ACC112 (cell line): Measurements from ENCODE around the gene EHD3.

Experiments
- H2AFZ ChIP-seq: fragments of 200-600 bp; sonication (generic); one replicate; pipeline ENCODE4 v1.6.0; 2017; ENCODE audit warnings: antibody characterized with exemption, low read length; ENCODE audit not compliant: unreplicated experiment
- H3K27ac ChIP-seq: fragments of 200-600 bp; sonication (generic); 2 replicates; pipeline ENCODE4 v1.5.1; 2014; ENCODE audit warnings: low read depth, mild to moderate bottlenecking, antibody characterized with exemption, low read length, moderate library complexity
- H3K27me3 ChIP-seq: fragments of 200-600 bp; sonication (generic); 2 replicates; pipeline ENCODE4 v1.6.1; 2014; ENCODE audit warnings: mild to moderate bottlenecking, antibody characterized with exemption, low read length, moderate library complexity, mixed read lengths; ENCODE audit not compliant: insufficient read depth
- H3K36me3 ChIP-seq: fragments of 200-600 bp; sonication (generic); 2 replicates; pipeline ENCODE4 v1.6.1; 2016; ENCODE audit warnings: mild to moderate bottlenecking, antibody characterized with exemption, low read length, moderate library complexity, mixed read lengths; ENCODE audit not compliant: insufficient read depth
- H3K4me1 ChIP-seq: fragments of 200-600 bp; sonication (generic); one replicate; pipeline ENCODE4 v1.6.1; 2016; ENCODE audit warnings: low read length, mixed read lengths; ENCODE audit not compliant: insufficient read depth, unreplicated experiment, control insufficient read depth
- H3K4me3 ChIP-seq: fragments of 200-600 bp; sonication (generic); 2 replicates; pipeline ENCODE4 v1.5.1; 2014; ENCODE audit warnings: mild to moderate bottlenecking, low read depth, low read length
- H3K79me2 ChIP-seq: fragments of 200-600 bp; sonication (generic); one replicate; pipeline ENCODE4 v1.6.0; 2016; ENCODE audit warnings: low read length; ENCODE audit not compliant: control insufficient read depth, unreplicated experiment, insufficient read depth

Gene EHD3

GRCh38 chr2:31256611-31257382 is 22.8 kb downstream of the EHD3 start:
- H3K27me3 ChIP-seq = no peaks in the 10 kb centered on the region
- H3K4me3 ChIP-seq = no peak overlapping the region
- H3K4me1 ChIP-seq = no peaks in the 10 kb centered on the region
- H2AFZ ChIP-seq = no peak overlapping the region
- no peak overlapping the region for H3K27ac ChIP-seq
- H3K36me3 ChIP-seq = no peaks in the 10 kb centered on the region
- no peaks in the 10 kb centered on the region for H3K79me2 ChIP-seq

- Histone ChIP-seq H3K4me1 (no peaks in the 10 kb centered on the region), H3K4me3 (no peak overlapping the region), H2AFZ (no peak overlapping the region), H3K79me2 (no peaks in the 10 kb centered on the region), H3K27me3 (no peaks in the 10 kb centered on the region), H3K27ac (no peak overlapping the region), H3K36me3 (no peaks in the 10 kb centered on the region)
These were observed 24.4 kb downstream of the EHD3 start for GRCh38 chr2:31258351-31258750.

GRCh38 chr2:31259075-31259474 is 25.1 kb downstream of the EHD3 start:
- H3K4me1 ChIP-seq = no peaks in the 10 kb centered on the region
- no peak overlapping the region for H3K4me3 ChIP-seq
- no peaks in the 10 kb centered on the region for H3K36me3 ChIP-seq
- H3K27me3 ChIP-seq = no peaks in the 10 kb centered on the region
- H3K27ac ChIP-seq = no peak overlapping the region
- no peaks in the 10 kb centered on the region for H3K79me2 ChIP-seq
- H2AFZ ChIP-seq = no peak overlapping the region

- Histone ChIP-seq H3K36me3 (no peaks in the 10 kb centered on the region), H3K27ac (no peak overlapping the region), H3K27me3 (no peaks in the 10 kb centered on the region), H3K4me3 (no peak overlapping the region), H2AFZ (no peak overlapping the region), H3K4me1 (no peaks in the 10 kb centered on the region), H3K79me2 (no peaks in the 10 kb centered on the region)
These were observed 26.9 kb downstream of the EHD3 start for GRCh38 chr2:31260870-31261269.

- no peaks in the 10 kb centered on the region for H3K79me2 ChIP-seq
These were observed 29.8 kb downstream of the EHD3 start for GRCh38 chr2:31263636-31264190.

GRCh38 chr2:31265234-31265633 is 31.3 kb downstream of the EHD3 start:
- Histone ChIP-seq H3K79me2 (no peaks in the 10 kb centered on the region), H3K27me3 (no peaks in the 10 kb centered on the region), H3K27ac (no peak overlapping the region), H3K4me3 (no peak overlapping the region), H3K4me1 (no peaks in the 10 kb centered on the region), H3K36me3 (no peaks in the 10 kb centered on the region), H2AFZ (no peak overlapping the region)

More at GRCh38 chr2:31263636-31264190, 29.8 kb downstream of the EHD3 start:
- no peaks in the 10 kb centered on the region for H3K27me3 ChIP-seq
- no peaks in the 10 kb centered on the region for H3K4me1 ChIP-seq
- H3K36me3 ChIP-seq = no peaks in the 10 kb centered on the region
- no peak overlapping the region for H3K4me3 ChIP-seq
- H3K27ac ChIP-seq = no peak overlapping the region
- H2AFZ ChIP-seq = no peak overlapping the region

- H3K27ac ChIP-seq = no peak overlapping the region
- no peaks in the 10 kb centered on the region for H3K4me1 ChIP-seq
- H3K4me3 ChIP-seq = no peak overlapping the region
These were observed 32.9 kb downstream of the EHD3 start for GRCh38 chr2:31266804-31267203.

GRCh38 chr2:31267437-31268120 is 33.6 kb downstream of the EHD3 start:
- Histone ChIP-seq H3K36me3 (no peaks in the 10 kb centered on the region), H3K79me2 (no peaks in the 10 kb centered on the region), H3K27ac (no peak overlapping the region), H3K27me3 (no peaks in the 10 kb centered on the region), H3K4me1 (no peaks in the 10 kb centered on the region), H3K4me3 (no peak overlapping the region), H2AFZ (no peak overlapping the region)

More at GRCh38 chr2:31266804-31267203, 32.9 kb downstream of the EHD3 start:
- H3K79me2 ChIP-seq = no peaks in the 10 kb centered on the region
- no peaks in the 10 kb centered on the region for H3K36me3 ChIP-seq
- H2AFZ ChIP-seq = no peak overlapping the region
- H3K27me3 ChIP-seq = no peaks in the 10 kb centered on the region

GRCh38 chr2:31268344-31268743 is 34.4 kb downstream of the EHD3 start:
- no peaks in the 10 kb centered on the region for H3K79me2 ChIP-seq
- no peak overlapping the region for H2AFZ ChIP-seq
- 0 out of 2 replicates have a peak, but pooled peaks cover 5% of the 10 kb centered on the region for H3K27me3 ChIP-seq
- no peak overlapping the region for H3K27ac ChIP-seq
- no peaks in the 10 kb centered on the region for H3K36me3 ChIP-seq
- H3K4me1 ChIP-seq = no peaks in the 10 kb centered on the region
- no peak overlapping the region for H3K4me3 ChIP-seq

GRCh38 chr2:31269087-31269486 is 35.1 kb downstream of the EHD3 start:
- Histone ChIP-seq H3K4me1 (no peaks in the 10 kb centered on the region), H3K79me2 (no peaks in the 10 kb centered on the region), H2AFZ (no peak overlapping the region), H3K36me3 (no peaks in the 10 kb centered on the region), H3K4me3 (no peak overlapping the region), H3K27ac (no peak overlapping the region), H3K27me3 (peaks cover 9% of the 10 kb centered on the region)

- Histone ChIP-seq H3K79me2 (no peaks in the 10 kb centered on the region), H3K27ac (no peak overlapping the region), H3K4me3 (no peak overlapping the region), H2AFZ (no peak overlapping the region), H3K36me3 (no peaks in the 10 kb centered on the region), H3K27me3 (peaks cover 20% of the 10 kb centered on the region), H3K4me1 (no peaks in the 10 kb centered on the region)
These were observed 36.2 kb downstream of the EHD3 start for GRCh38 chr2:31270131-31270530.
